GM23248 (cell line): ENCODE results near the gene KRTAP5-7. TPM values are rescaled to one million over a fixed set of nuclear protein-coding genes. Genes with fewer than 3 reads are reported as not detected.
"Not testable (repeated sequence)": the region's sequence is repeated elsewhere in the genome, so short reads cannot be mapped to it uniquely, and the experiment has no call there.

Experiments used
- DNase-seq: peaks from one replicate; pipeline ENCODE4 v3.0.0-alpha.2; 2015
- H2AFZ ChIP-seq: fragments of 200-600 bp; sonication (generic); 2 replicates; pipeline ENCODE4 v1.6.1; 2016; ENCODE audit warnings: antibody characterized with exemption
- H3F3A ChIP-seq: fragments of 200-600 bp; sonication (generic); 2 replicates; pipeline ENCODE4 v1.6.1; 2016; ENCODE audit warnings: mild to moderate bottlenecking, antibody characterized with exemption, mixed run types; ENCODE audit not compliant: insufficient read depth
- H3K27ac ChIP-seq: fragments of 200-600 bp; sonication (generic); 2 replicates; pipeline ENCODE4 v1.5.1; 2016; ENCODE audit warnings: mild to moderate bottlenecking
- H3K27me3 ChIP-seq: fragments of 200-600 bp; sonication (generic); replicated peaks from 2 replicates; pipeline ENCODE4 v1.6.1; 2016; ENCODE audit warnings: mild to moderate bottlenecking; ENCODE audit not compliant: insufficient read depth
- H3K36me3 ChIP-seq: fragments of 200-600 bp; sonication (generic); 2 replicates; pipeline ENCODE4 v1.6.1; 2016; ENCODE audit warnings: low read depth, mild to moderate bottlenecking
- H3K4me1 ChIP-seq: fragments of 200-600 bp; sonication (generic); 2 replicates; pipeline ENCODE4 v1.6.1; 2016; ENCODE audit warnings: mild to moderate bottlenecking; ENCODE audit not compliant: insufficient read depth
- H3K4me2 ChIP-seq: fragments of 200-600 bp; sonication (generic); one replicate; pipeline ENCODE4 v1.6.1; 2016; ENCODE audit warnings: mild to moderate bottlenecking; ENCODE audit not compliant: unreplicated experiment
- H3K4me3 ChIP-seq: fragments of 200-600 bp; sonication (generic); 2 replicates; pipeline ENCODE4 v1.5.1; 2016; ENCODE audit warnings: mild to moderate bottlenecking
- H3K79me2 ChIP-seq: fragments of 200-600 bp; sonication (generic); 2 replicates; pipeline ENCODE4 v1.6.1; 2016; ENCODE audit warnings: mild to moderate bottlenecking; ENCODE audit not compliant: insufficient read depth
- H3K9ac ChIP-seq: fragments of 200-600 bp; sonication (generic); 2 replicates; pipeline ENCODE4 v1.6.1; 2016; ENCODE audit warnings: mild to moderate bottlenecking
- H3K9me2 ChIP-seq: fragments of 200-600 bp; sonication (generic); 2 replicates; pipeline ENCODE4 v1.6.1; 2016; ENCODE audit warnings: mixed run types, mild to moderate bottlenecking, moderate library complexity; ENCODE audit not compliant: insufficient read depth
- H3K9me3 ChIP-seq: fragments of 200-600 bp; sonication (generic); one replicate; pipeline ENCODE4 v1.6.1; 2017; ENCODE audit warnings: low read depth
- H4K20me1 ChIP-seq: fragments of 200-600 bp; sonication (generic); 2 replicates; pipeline ENCODE4 v1.6.0; 2016; ENCODE audit not compliant: insufficient read depth
- EZH2 ChIP-seq: fragments of 200-600 bp; sonication (generic); IDR thresholded peaks from 2 replicates; pipeline ENCODE4 v1.6.1; 2018; ENCODE audit warnings: antibody characterized with exemption, mild to moderate bottlenecking; ENCODE audit not compliant: insufficient read depth, poor library complexity, severe bottlenecking
- EZH2phosphoT487 ChIP-seq: fragments of 200-600 bp; sonication (generic); IDR thresholded peaks from 2 replicates; pipeline ENCODE4 v1.6.1; 2018; ENCODE audit warnings: antibody characterized with exemption, moderate library complexity, mild to moderate bottlenecking, low read depth; ENCODE audit not compliant: insufficient read depth
- WGBS, 2 experiments: methylation state at CpG; one replicate each; pipeline ENCODE4 v1.1.6; 2015 to 2017; ENCODE audit warnings: low lambda C conversion rate in 2 of 2, low coverage in 1 of 2; ENCODE audit errors: missing lambda C conversion rate in 2 of 2; 5-methylcytosine and 5-hydroxymethylcytosine counted together
- in situ Hi-C: fragments of 300-500 bp; cut with MboI; formaldehyde crosslinking; loops from 2 replicates; pipeline ENCODE4 v1.15.0; 2020
- polyA plus RNA-seq: library from polyadenylated mRNA; unstranded; fragments of >200 nt; fragmentation: Nextera tagmentation; extraction: Ambion mirVana; gene quantifications from 2 replicates; pipeline ENCODE4 v1.2.1, GENCODE V29; 2016
- total RNA-seq: library from RNA; depleted of rRNA; stranded (reverse); fragments of >200 nt; shearing (Covaris generic); gene quantifications from 2 replicates; pipeline ENCODE4 v1.2.3, GENCODE V29; 2014

Gene KRTAP5-7
- total and polyA plus RNA-seq, 2 experiments from 2014 or later = not detected

- DNase-seq = no peak
- H3F3A ChIP-seq = no peaks in the 10 kb centered on the region
- H3K27ac ChIP-seq = no peak overlapping the region
- no peaks in the 10 kb centered on the region for H3K9me3 ChIP-seq
- no peaks in the 10 kb centered on the region for H4K20me1 ChIP-seq
- no peaks in the 10 kb centered on the region for H3K4me1 ChIP-seq
- H3K4me3 ChIP-seq = no peak overlapping the region
- no peaks in the 10 kb centered on the region for H3K9me2 ChIP-seq
- no peak overlapping the region for H3K9ac ChIP-seq
- H2AFZ ChIP-seq = no peak overlapping the region
- no peaks in the 10 kb centered on the region for H3K79me2 ChIP-seq
- no peak for TF ChIP-seq EZH2
- no peak for TF ChIP-seq EZH2phosphoT487
- H3K27me3 ChIP-seq = peaks cover 9% of the 10 kb centered on the region
- no peaks in the 10 kb centered on the region for H3K36me3 ChIP-seq
- H3K4me2 ChIP-seq = no peak overlapping the region
- in situ Hi-C loops = no loop called here
- 52 to 59% methylated on average over 10 of the region's 10 CpGs for WGBS, 2 experiments
These were observed 39.1 kb downstream of the KRTAP5-7 start for GRCh38 chr11:71566081-71566620.

GRCh38 chr11:71566626-71567599 lies 39.8 kb downstream of the KRTAP5-7 start:
- H3K4me3 ChIP-seq, H3K27me3 ChIP-seq, H3K79me2 ChIP-seq, H3K9me3 ChIP-seq, H3K27ac ChIP-seq, H3K9me2 ChIP-seq, H3F3A ChIP-seq, H3K4me2 ChIP-seq, H4K20me1 ChIP-seq, H3K36me3 ChIP-seq, H2AFZ ChIP-seq, H3K9ac ChIP-seq, in situ Hi-C loops, DNase-seq, H3K4me1 ChIP-seq: not testable (repeated sequence)
- 56% methylated on average over 21 of the region's 21 CpGs for WGBS, 2 experiments

- H3K27ac ChIP-seq, H3K4me3 ChIP-seq, H3K9ac ChIP-seq, H3K9me2 ChIP-seq, H3K79me2 ChIP-seq, H3K9me3 ChIP-seq, H3K36me3 ChIP-seq, H3K4me2 ChIP-seq, H3K27me3 ChIP-seq, DNase-seq, H4K20me1 ChIP-seq, H2AFZ ChIP-seq, in situ Hi-C loops, H3K4me1 ChIP-seq, H3F3A ChIP-seq: not testable (repeated sequence)
- 50 to 70% methylated on average over 8 of the region's 8 CpGs for whole genome bisulfite sequencing, 2 experiments
These were observed 40.6 kb downstream of the KRTAP5-7 start for GRCh38 chr11:71567633-71568032.

GRCh38 chr11:71568704-71569349 lies 41.8 kb downstream of the KRTAP5-7 start:
- in situ Hi-C loops = no loop called here
- H3K36me3 ChIP-seq = no peaks in the 10 kb centered on the region
- peak; percentile 47 for DNase-seq

GRCh38 chr11:71571101-71571850 lies 44.2 kb downstream of the KRTAP5-7 start:
- H3K79me2 ChIP-seq, H3K4me3 ChIP-seq, H3K9me3 ChIP-seq, H3K36me3 ChIP-seq, DNase-seq, in situ Hi-C loops, H3K4me2 ChIP-seq, H3K27ac ChIP-seq, H2AFZ ChIP-seq, H3K9me2 ChIP-seq, H4K20me1 ChIP-seq, H3K9ac ChIP-seq, H3F3A ChIP-seq, H3K4me1 ChIP-seq: not testable (repeated sequence)
- H3K27me3 ChIP-seq = peaks cover 32% of the 10 kb centered on the region
- 78 to 79% methylated on average over 26 to 39 of the region's 39 CpGs for WGBS, 2 experiments

More at GRCh38 chr11:71568704-71569349, 41.8 kb downstream of the KRTAP5-7 start:
- Histone ChIP-seq H3K27ac (no peak overlapping the region), H3K4me3 (no peak overlapping the region), H3K4me1 (no peaks in the 10 kb centered on the region), H3K4me2 (no peak overlapping the region), H2AFZ (no peak overlapping the region), H3K9ac (no peak overlapping the region), H4K20me1 (no peaks in the 10 kb centered on the region), H3K9me3 (no peaks in the 10 kb centered on the region), H3K27me3 (peaks cover 15% of the 10 kb centered on the region), H3K9me2 (no peaks in the 10 kb centered on the region), H3K79me2 (no peaks in the 10 kb centered on the region), H3F3A (no peaks in the 10 kb centered on the region)
- TF ChIP-seq EZH2 (no peak), EZH2phosphoT487 (no peak)
- WGBS, 2 experiments = 53 to 58% methylated on average over 8 of the region's 8 CpGs
